Panc1 (cell line): ENCODE data around the gene FXYD7. TPM values are rescaled to one million over a fixed set of nuclear protein-coding genes. Genes with fewer than 3 reads are reported as not detected.

Experiments used
- ATAC-seq: fragments of 200-7000 bp; cut with Tn5 transposase; 2 replicates; pipeline ENCODE4 v1.9.1; 2020; ENCODE audit warnings: mild to moderate bottlenecking, moderate library complexity
- BruUV-seq: library from RNA; stranded (reverse); fragments of 400-500 nt; replicated peaks from 2 replicates; lab custom pipeline; 2021; lab: Mats Ljungman, UMichigan
- CTCF ChIA-PET: fragments of 300-600 bp; sonication (Branson Sonifier 250); formaldehyde crosslinking; loops from one replicate; lab custom pipeline; 2022; ENCODE audit warnings: antibody characterized with exemption; lab: Charles Lee
- POLR2A ChIA-PET: fragments of 300-600 bp; sonication (Branson Sonifier 250); formaldehyde crosslinking; loops from one replicate; lab custom pipeline; 2022; ENCODE audit warnings: antibody characterized with exemption; lab: Charles Lee
- DNase-seq: peaks from one replicate; pipeline ENCODE4 v3.0.0-alpha.2; 2010; ENCODE audit warnings: low read depth, low spot score
- H3K27ac ChIP-seq: 2 replicates; pipeline ENCODE4 v1.5.1; 2011; ENCODE audit warnings: mild to moderate bottlenecking, low read length, inconsistent platforms
- H3K27me3 ChIP-seq: fragments of 200-500 bp; sonication (Bioruptor generic); 2 replicates; pipeline ENCODE4 v1.6.0; 2014; ENCODE audit warnings: low read length, inconsistent platforms; ENCODE audit not compliant: control insufficient read depth, insufficient read depth
- H3K36me3 ChIP-seq: fragments of 200-500 bp; sonication (Bioruptor generic); 2 replicates; pipeline ENCODE4 v1.5.1; 2014; ENCODE audit warnings: inconsistent platforms, mild to moderate bottlenecking, low read length, moderate library complexity; ENCODE audit not compliant: control insufficient read depth, insufficient read depth
- H3K4me1 ChIP-seq: 2 replicates; pipeline ENCODE4 v1.5.1; 2011; ENCODE audit warnings: inconsistent platforms, mild to moderate bottlenecking, low read length, moderate library complexity; ENCODE audit not compliant: control insufficient read depth, insufficient read depth
- H3K4me3 ChIP-seq, 2 experiments: 2 replicates each; pipeline ENCODE4 v1.5.1; 2011 to 2012; ENCODE audit warnings: low read depth in 2 of 2, low read length in 2 of 2, mild to moderate bottlenecking in 2 of 2, inconsistent platforms in 1 of 2, moderate library complexity in 1 of 2
- H3K9me3 ChIP-seq: fragments of 200-500 bp; sonication (Bioruptor generic); 2 replicates; pipeline ENCODE4 v1.5.1; 2014; ENCODE audit warnings: low read depth, mild to moderate bottlenecking, inconsistent platforms, low read length, moderate library complexity; ENCODE audit not compliant: control insufficient read depth, insufficient read depth
- CTCF ChIP-seq: fragments of 450-650 bp; IDR thresholded peaks from 2 replicates; pipeline ENCODE4 v1.5.1; 2017; ENCODE audit warnings: mild to moderate bottlenecking
- POLR2AphosphoS5 ChIP-seq: IDR thresholded peaks from 2 replicates; pipeline ENCODE4 v1.6.1; 2012; ENCODE audit warnings: mild to moderate bottlenecking, low read depth, low read length, moderate library complexity
- REST ChIP-seq, 2 experiments: IDR thresholded peaks; 2 replicates each; pipeline ENCODE4 v1.6.1; 2011 to 2012; ENCODE audit warnings: low read depth in 2 of 2, control low read depth in 1 of 2, low read length in 1 of 2, mild to moderate bottlenecking in 1 of 2, moderate library complexity in 1 of 2; ENCODE audit not compliant: insufficient read depth in 1 of 2
- SIN3A ChIP-seq: IDR thresholded peaks from 2 replicates; pipeline ENCODE4 v1.6.1; 2012; ENCODE audit warnings: low read depth, mild to moderate bottlenecking, low read length, moderate library complexity, borderline replicate concordance; ENCODE audit not compliant: insufficient read depth
- TCF7L2 ChIP-seq: IDR thresholded peaks from 2 replicates; pipeline ENCODE4 v1.6.1; 2011; ENCODE audit warnings: mild to moderate bottlenecking, low read depth, low read length, inconsistent platforms
- in situ Hi-C: cut with HindIII; loops from 2 replicates; pipeline ENCODE4 v1.10.0; 2016; ENCODE audit warnings: low sequenced_read_pairs, low pct_unique_long_range_greater_than_20kb
- intact Hi-C: fragments of 100-400 bp; cut with micrococcal nuclease; formaldehyde crosslinking; loops from one replicate; pipeline ENCODE4 v1.10.0; 2022; ENCODE audit not compliant: unreplicated experiment
- total RNA-seq: library from RNA; stranded (reverse); gene quantifications from one replicate; pipeline ENCODE4 v1.2.1, GENCODE V29; 2021; ENCODE audit not compliant: unreplicated experiment

The FXYD7 gene
- total RNA-seq, 1 experiment from 2014 or later: not detected

- Histone ChIP-seq H3K27me3 (0 out of 2 replicates have a peak, but pooled peaks cover 2% of the 10 kb centered on the region), H3K4me3 (peak overlapping the region in 1 of 2 experiments; percentile 33; a peak in 2 of 4 replicates), H3K27ac (no peak overlapping the region), H3K4me1 (no peaks in the 10 kb centered on the region), H3K9me3 (no peaks in the 10 kb centered on the region), H3K36me3 (no peaks in the 10 kb centered on the region)
- in situ Hi-C loops (no loop called here), intact Hi-C loops (no loop called here)
- ATAC-seq (peak; percentile 87), DNase-seq (peak; percentile 43)
- CTCF ChIA-PET: interaction anchor here (0.6 to 1.3 kb wide), 3 partner anchors 20 to 294 kb away, joined by 3 to 6 read pairs (median 4); partner anchors contain the start of gene LGI4
- no TSS peak for BruUV-seq
- no peak for TF ChIP-seq SIN3A
- peak; percentile 100 for TF ChIP-seq CTCF
- TF ChIP-seq REST (IDR thresholded peaks at IDR 0.05; ENCODE audit: insufficient read depth in 1 of 2, low read depth in 2 of 2, low read length in 1 of 2): no peak
- TF ChIP-seq TCF7L2: no peak
- POLR2A ChIA-PET: no interaction called here
Measured at GRCh38 chr19:35114353-35115176, 28.5 kb upstream of the FXYD7 start.

GRCh38 chr19:35115177-35115951 lies 27.7 kb upstream of the FXYD7 start, which contains the start of gene FXYD3:
Gene FXYD3 (plus strand): TSS chr19:35115823. CDS start chr19:35119377, 3,554 bp downstream.
- POLR2A ChIA-PET: no interaction called here
- 0 out of 2 replicates have a peak, but pooled peaks cover 2% of the 10 kb centered on the region for H3K27me3 ChIP-seq
- H3K4me1 ChIP-seq: no peaks in the 10 kb centered on the region
- H3K27ac ChIP-seq: no peak within 1 kb of the TSS
- H3K4me3 ChIP-seq: peak within 1 kb of the TSS in 1 of 2 experiments; percentile 33; a peak in 2 of 4 replicates
- in situ Hi-C loops (no loop called here), intact Hi-C loops (no loop called here)
- ATAC-seq (no peak), DNase-seq (no peak)
- H3K36me3 ChIP-seq: no peaks in the 10 kb centered on the region
- BruUV-seq: no TSS peak
- no peaks in the 10 kb centered on the region for H3K9me3 ChIP-seq
- CTCF ChIA-PET: interaction anchor here (0.6 to 1.3 kb wide), 4 partner anchors 20 to 326 kb away, joined by 3 to 6 read pairs (median 4); partner anchors contain the start of gene LGI4
- TF ChIP-seq CTCF (no peak), POLR2AphosphoS5 (no peak), SIN3A (no peak), REST (IDR thresholded peaks at IDR 0.05; ENCODE audit: insufficient read depth in 1 of 2, low read depth in 2 of 2, low read length in 1 of 2) (no peak), TCF7L2 (no peak)
